Fibroblast of gingiva (primary cell): ENCODE data around the gene CCDC97.
"Not testable (repeated sequence)": the region's sequence is repeated elsewhere in the genome, so short reads cannot be mapped to it uniquely, and the experiment has no call there.

Experiments used
- DNase-seq: peaks from one replicate; pipeline ENCODE4 v3.0.0-alpha.2; 2011; ENCODE audit warnings: low read depth

CCDC97 gene

DNA sequence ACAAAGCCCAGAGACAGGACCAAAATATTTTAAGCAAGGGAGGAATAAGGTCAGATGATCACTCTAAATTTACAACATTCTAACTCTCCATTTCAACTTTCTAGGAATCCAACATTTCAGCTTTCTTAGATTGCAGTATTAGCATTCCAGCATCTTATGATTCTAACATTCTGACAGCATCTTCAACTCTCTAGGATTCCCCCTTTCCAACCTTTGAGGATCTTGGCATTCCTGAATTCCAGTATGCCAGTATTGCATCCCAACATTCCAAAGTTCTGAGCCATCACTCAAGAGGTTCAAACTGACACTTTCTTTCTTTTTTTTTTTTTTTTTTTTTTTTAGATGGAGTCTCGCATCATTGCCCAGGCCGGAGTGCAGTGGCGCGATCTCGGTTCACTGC is 30.0 kb downstream of the CCDC97 start:
- peak; percentile 26 for DNase-seq

DNA sequence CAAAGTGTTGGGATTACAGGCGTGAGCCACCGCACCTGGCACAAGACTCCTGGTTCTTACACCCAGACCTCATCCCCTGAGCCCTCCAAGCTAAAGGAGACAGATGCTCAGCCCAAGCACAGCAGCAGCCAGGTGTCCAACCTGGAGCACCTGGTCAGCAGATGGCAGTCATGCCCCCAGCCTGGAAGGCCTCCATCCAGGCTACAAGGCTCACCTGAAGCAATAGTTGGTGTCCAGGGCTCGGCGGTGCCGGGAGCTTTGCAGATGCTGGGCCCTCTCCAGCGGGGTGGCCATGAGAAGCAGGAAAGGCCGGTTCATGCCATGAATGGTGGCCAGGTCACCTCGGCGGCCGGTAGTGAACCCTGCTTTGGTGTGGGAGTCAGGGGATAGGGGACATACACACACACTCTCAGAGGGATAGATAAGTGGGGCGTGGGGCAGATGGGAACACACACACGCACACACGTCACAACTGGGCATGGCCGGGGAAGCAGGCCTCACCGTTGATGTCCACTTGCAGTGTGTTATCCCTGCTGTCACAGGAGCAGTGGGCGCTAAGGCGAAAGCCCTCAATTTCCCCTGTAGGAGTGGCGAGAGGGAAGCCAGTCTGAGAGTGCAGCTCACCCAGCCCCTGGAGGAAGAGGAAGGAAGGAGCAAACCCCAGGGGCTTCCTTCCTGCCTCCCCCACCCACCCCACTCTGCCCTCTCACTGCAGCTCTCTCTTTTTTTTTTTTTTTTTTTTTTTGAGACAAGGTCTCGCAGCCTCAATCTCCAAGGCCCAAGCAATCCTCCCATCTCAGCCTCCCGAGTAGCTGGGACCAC is 31.9 kb downstream of the CCDC97 start:
- no peak for DNase-seq

- no peak for DNase-seq
These were observed 34.2 kb downstream of the CCDC97 start for GRCh38 chr19:41344162-41344561.

GRCh38 chr19:41346916-41347315 is 36.9 kb downstream of the CCDC97 start:
- not testable (repeated sequence) for DNase-seq

DNA sequence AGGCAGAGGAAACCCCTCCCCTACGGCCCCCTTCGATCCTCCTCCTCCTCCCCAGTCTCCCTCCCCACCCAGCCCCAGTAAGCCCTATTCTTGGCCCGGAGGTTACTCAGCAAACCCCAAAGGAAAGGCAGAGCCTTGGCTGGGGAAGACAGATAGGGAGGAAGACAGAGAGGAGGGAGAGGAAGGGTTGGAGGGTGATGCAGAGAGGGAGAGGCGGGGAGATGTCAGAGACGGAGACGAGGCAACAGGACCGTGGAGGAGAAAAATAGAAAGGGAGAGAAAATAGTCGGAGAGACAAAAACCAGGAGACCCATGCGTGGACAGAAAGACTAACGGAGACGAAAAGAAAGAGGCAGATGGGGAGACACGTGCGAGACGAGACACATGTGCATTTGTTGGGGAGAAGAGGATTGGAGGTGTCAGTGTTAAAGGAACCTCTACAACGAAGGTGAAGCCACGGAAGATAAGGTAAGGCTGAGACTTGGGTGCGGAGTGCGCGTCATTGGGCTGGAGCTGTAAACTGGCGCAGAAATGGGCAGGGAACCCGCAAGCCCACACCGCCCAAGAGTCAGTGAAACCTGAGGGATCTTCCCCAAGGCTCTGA is 40.9 kb downstream of the CCDC97 start:
- DNase-seq = no peak

- no peak for DNase-seq
These were observed 41.6 kb downstream of the CCDC97 start for GRCh38 chr19:41351339-41352245.

DNA sequence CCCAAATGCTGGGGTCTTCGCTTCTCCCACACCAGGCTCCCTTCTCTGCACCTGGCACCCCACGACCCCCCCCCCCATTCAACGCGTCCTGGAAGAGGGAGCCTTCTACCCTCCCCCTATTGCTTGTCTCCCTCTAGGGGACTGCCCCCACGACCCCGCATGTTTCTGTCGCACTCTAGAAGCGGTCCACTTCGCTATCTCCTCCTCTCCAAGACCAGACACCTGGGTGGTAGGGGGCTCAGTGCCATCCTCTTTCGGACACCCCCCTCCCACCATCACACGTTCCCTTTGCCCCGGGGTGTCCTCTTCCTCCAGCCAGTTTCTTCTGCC is 42.3 kb downstream of the CCDC97 start:
- DNase-seq = no peak

DNA sequence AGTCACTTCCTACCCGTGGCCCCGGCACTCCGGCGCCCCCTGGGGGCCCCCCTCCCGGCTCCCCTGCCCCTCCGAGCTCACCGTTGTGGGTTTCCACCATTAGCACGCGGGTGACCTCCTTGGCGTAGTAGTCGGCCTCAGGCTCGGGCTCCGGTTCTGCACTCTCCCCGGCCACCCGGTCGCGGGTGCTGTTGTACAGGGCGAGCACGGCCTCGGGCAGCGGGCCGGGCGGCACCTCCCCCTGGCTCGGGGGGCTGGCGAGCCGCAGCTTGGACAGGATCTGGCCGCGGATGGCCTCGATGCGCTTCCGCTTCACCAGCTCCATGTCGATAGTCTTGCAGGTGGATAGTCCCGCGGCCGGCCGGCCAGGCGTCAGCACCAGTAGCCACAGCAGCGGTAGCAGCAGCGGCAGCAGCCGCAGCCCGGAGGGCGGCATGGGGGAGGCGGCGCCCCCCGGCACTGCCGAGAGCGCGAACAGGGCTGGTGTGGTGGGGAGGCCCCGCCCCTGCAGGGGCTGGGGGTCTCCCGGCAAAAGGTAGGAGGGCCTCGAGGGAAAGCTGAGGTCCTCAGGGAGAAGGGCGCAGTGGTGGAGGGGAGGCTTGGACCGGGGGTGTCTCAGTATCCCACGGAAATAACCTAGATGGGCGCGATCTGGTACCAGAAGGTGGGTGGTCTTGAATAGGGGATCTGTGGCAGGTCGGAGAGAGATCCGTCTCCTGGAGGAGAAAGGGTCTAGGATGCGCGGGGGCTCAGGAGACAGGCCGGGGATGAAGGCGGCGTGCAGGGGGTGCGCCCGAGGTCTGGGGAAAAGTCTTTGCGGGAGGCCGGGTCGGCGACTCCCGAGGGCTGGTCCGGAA is 42.9 kb downstream of the CCDC97 start:
- peak; percentile 36 for DNase-seq

DNA sequence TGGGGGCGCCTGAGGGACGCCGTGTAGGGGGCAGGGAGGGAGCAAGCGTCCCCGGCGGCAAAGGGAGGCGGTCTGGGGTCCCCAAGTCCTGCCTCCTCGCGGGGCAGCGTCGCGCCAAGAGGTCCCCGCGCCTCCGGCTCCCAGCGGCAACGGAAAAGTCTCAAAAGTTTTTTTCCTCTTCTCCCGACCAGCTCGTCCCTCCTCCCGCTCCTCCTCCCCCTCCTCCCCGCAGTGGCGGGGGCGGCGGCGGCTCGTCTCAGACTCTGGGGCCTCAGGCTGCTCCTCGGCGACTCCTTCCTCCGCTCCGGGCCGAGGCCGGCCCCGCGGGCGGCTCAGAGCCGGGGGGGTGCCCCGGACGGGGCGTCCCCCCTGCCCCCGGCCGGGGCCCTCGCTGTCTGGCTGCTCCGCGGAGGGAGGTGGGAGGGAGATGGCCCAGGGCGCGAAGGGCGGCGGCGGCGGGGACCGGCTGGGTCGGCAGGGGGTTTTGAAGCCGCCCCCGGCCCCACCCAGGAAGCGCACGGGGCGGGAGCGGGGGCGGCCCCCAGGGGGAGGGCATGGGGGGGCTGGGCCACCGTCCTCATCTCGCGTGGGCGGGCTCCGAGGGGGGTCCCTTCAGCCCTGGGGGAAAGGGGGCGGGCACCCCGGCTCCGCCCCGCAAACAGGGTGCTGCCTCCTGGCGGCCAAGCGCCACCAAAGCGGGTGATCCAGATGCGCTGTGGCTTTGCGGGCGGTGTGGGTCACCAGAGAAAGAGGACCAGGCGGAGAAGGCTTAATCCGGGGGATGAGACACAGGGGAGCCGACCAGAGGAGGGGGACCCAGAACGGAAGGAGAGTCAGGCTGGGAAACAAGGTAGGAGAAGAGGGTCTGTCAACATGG is 43.7 kb downstream of the CCDC97 start, which contains the start of gene TGFB1:
Gene TGFB1 (minus strand): TSS at position 457 of the 877 bp plus-strand sequence. CDS start 878 bp downstream, outside the sequence.
- peak; percentile 93 for DNase-seq

- no peak for DNase-seq
These were observed 44.5 kb downstream of the CCDC97 start for GRCh38 chr19:41354343-41354953.

DNA sequence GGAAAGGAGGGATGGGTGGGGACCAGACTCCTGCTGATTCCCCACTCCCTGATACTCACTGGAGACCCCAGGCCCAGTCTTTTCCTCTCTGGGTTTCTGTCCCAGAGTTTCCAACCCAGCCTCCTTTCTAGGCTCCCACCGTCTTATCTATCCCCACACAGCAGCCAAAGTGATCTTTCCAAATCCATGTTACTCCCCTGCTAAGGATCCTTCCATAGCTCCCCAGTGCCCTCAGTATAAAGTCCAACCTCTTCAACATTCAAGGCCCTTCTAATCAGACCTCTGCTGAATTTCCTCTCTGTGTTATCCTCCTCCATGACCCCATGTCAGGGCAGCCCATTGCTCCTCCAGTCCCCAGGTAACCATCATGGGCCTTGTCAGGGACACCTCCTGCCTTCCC is 45.1 kb downstream of the CCDC97 start:
- no peak for DNase-seq

DNA sequence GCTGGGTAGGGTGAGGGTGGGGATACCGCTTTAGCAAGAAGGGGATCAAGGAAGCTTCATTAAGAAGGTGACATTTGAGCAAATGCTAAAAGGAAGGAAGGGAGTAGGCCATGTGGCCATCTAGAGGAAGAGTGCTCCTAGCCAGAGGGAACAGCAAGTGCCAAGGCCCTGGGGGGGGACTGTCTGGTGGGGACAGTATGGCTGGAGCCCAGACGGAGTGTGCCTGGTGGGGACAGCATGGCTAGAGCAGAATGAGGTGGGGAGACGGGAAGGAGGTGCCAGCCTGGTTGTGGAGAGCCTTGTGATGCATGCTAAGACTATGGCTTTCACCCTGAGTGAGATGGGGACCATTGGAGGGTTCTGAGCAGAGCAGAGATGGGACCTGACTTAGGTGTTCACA is 45.8 kb downstream of the CCDC97 start:
- DNase-seq = no peak

DNA sequence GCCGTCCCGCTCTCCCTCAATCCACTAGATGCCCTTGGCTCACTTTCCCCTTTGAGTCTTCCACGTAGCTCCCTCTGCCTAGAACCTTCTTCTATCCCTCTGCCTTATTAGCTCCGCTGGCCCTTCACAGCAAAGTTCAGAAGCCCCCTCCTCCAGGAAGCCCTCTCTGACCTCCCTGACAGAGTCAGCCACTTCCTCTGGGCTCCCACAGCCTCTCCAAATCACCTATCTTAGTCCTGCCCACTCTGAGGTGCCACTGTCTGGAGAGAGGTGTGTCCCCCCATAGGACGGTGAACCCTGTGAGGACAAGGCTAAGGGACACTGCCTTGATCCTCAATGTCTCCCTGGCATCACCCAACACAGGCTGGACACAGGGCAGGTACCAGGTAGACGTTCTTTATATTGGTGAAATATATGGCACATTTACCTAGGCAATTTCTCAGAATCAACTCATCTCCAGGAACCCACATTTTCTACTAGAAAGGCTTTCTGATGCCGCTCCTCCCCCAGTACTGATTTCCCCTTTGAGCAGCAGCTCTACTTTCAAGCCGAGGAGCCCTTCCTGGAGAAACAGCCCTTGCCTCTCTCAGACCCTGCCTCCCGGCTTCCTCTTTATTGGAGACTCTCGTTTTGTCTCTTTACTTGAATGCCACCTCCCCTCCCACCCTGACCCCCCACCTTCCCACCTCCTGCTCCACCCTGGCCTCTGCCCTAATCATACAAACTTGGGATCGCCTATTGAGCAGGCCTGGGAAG is 47.2 kb downstream of the CCDC97 start:
- DNase-seq = no peak

- no peak for DNase-seq
These were observed 47.8 kb downstream of the CCDC97 start for GRCh38 chr19:41357746-41358145.

GRCh38 chr19:41359741-41360140 is 49.8 kb downstream of the CCDC97 start:
- DNase-seq = no peak

DNA sequence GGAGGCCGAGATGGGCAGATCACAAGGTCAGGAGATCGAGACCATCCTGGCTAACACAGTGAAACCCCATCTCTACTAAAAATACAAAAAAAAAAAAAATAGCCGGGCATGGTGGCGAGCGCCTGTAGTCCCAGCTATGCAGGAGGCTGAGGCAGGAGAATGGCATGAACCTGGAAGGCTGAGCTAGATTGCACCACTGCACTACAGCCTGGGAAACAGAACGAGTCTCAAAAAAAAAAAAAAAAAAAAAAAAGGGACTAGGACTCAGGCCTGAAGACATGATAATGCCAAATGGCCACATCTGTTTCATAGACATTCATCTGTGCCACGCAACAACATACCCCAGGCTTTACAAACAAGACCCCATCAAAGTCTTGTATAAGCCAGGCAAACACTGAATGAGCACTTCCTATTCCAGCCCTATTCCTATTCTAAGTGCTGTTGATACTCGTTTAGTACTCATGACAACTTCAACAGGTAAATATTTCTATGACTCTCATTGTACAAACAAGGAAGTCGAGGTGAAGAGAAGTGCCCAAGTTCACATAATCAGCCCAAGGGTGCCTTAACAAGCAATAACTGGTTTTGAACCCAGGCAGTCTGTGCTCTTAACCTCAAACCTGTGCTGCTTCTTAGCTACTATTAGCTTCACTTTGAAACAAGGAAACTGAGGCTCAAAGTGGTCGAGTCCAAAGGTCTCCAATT is 52.3 kb downstream of the CCDC97 start:
- no peak for DNase-seq

DNA sequence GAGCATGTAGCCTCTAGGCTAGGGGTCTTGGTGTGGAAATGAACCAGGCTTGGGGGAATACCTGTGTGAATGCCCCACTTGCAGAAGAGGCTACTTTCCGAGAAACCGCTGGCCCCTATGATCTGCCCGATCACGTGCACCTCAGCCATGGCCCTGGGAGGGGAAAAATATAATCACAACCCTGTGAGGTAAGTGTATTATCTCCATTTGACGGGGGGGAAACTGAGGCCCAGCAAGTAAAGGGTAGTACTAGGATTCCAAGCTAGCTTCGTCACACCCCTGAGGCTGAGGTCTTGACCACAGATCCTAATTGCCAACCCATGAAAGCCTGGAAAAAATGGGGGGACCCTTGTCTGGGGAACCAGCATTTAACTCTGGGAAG is 53.4 kb downstream of the CCDC97 start:
- DNase-seq = no peak

DNA sequence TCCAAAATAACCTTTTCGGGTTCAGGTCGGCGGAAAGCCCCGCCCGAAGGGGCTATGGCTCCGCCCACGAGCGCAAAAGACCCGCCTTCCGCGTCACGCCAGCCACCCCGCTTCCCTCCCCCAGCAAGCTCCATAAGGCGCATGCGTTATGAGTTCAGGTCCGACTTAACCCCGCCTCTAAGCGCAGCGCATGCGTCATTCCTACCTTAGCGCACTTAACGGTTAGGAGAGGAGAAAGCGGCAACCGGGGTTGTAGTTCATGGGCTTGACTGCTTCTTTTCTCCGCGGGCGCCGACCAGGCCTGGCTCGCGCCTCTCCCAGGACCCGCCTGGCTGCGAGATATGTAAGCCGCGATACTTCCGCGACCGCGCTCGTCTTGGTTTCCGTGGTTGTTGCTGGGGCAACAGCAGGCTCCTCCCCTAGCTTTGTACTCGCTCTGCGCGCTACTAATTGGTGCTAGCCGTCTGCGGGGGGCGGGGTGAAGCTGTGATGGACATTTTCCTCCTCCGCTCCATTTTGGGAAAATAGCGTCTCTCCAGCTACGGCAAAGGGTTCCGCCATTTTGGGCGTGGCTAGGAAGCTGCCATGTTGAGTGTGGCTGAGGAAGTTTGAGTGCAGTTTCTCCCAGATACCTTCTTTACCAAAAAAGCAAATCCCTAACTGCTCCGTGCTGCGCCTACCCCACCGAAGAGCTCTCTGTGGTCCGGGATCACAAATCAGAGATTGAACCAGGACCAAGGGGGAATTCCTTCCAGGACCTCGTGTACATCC is 54.0 kb downstream of the CCDC97 start, which contains the start of gene B9D2:
Gene B9D2 (minus strand): TSS at position 397 of the 771 bp plus-strand sequence. CDS start 630 bp downstream, outside the sequence.
- DNase-seq = peak; percentile 97
